HEK293 (cell line): Measurements from ENCODE around the gene AMN.

ENCODE experiments used
- CTCF ChIA-PET: fragments of 350-600 bp; formaldehyde crosslinking; extraction: SDS; loops from one replicate; lab custom pipeline; 2021; ENCODE audit warnings: antibody characterized with exemption; lab: Yijun Ruan, JAX
- POLR2A ChIA-PET: fragments of 300-600 bp; formaldehyde crosslinking; extraction: SDS; loops from one replicate; lab custom pipeline; 2020; ENCODE audit warnings: antibody characterized with exemption, inconsistent platforms; lab: Yijun Ruan, JAX
- H3K27ac ChIP-seq: fragments of 200-500 bp; sonication (Bioruptor generic); 2 replicates; pipeline ENCODE4 v1.5.1; 2014; ENCODE audit warnings: low read depth, low read length, control low read depth, inconsistent platforms; ENCODE audit errors: extremely low read depth
- H3K36me3 ChIP-seq, 2 experiments: fragments of 200-500 bp in 1 of 2; sonication (Bioruptor generic) in 1 of 2; 1 replicate in 1 of 2; 2 replicates in 1 of 2; pipeline ENCODE4 v1.5.1; 2014 to 2017; ENCODE audit warnings: inconsistent platforms in 2 of 2, low read length in 2 of 2; ENCODE audit not compliant: control insufficient read depth in 2 of 2, insufficient read depth in 1 of 2
- H3K4me1 ChIP-seq: fragments of 200-500 bp; sonication (Bioruptor generic); 2 replicates; pipeline ENCODE4 v1.5.1; 2014; ENCODE audit warnings: mild to moderate bottlenecking, low read length, inconsistent platforms; ENCODE audit not compliant: control insufficient read depth, insufficient read depth
- H3K4me3 ChIP-seq: 2 replicates; pipeline ENCODE4 v1.5.1; 2011; ENCODE audit warnings: low read depth, mild to moderate bottlenecking, control low read depth, low read length, moderate library complexity
- H3K9me3 ChIP-seq: fragments of 200-500 bp; sonication (Bioruptor generic); 2 replicates; pipeline ENCODE4 v1.5.1; 2014; ENCODE audit warnings: low read depth, low read length, inconsistent platforms; ENCODE audit not compliant: control insufficient read depth, insufficient read depth
- TSHZ1 ChIP-seq: fragments of 450-650 bp; formaldehyde crosslinking; IDR thresholded peaks from 2 replicates; pipeline ENCODE4 v1.5.1; 2016; ENCODE audit warnings: missing biosample characterization, missing genetic modification characterization, borderline replicate concordance
- ZBTB10 ChIP-seq: fragments of 450-650 bp; formaldehyde crosslinking; IDR thresholded peaks from 2 replicates; pipeline ENCODE4 v1.5.1; 2016; ENCODE audit warnings: missing biosample characterization, missing genetic modification characterization
- ZFP69B ChIP-seq: fragments of 450-650 bp; formaldehyde crosslinking; IDR thresholded peaks from 2 replicates; pipeline ENCODE4 v1.5.1; 2016; ENCODE audit warnings: missing biosample characterization, missing genetic modification characterization
- ZNF121 ChIP-seq: fragments of 450-650 bp; formaldehyde crosslinking; IDR thresholded peaks from 2 replicates; pipeline ENCODE4 v1.5.1; 2016; ENCODE audit warnings: missing biosample characterization, missing genetic modification characterization
- ZNF184 ChIP-seq: fragments of 450-650 bp; IDR thresholded peaks from 2 replicates; pipeline ENCODE4 v1.5.1; 2018; ENCODE audit warnings: missing biosample characterization, mild to moderate bottlenecking, missing genetic modification characterization
- ZNF214 ChIP-seq: fragments of 450-650 bp; formaldehyde crosslinking; IDR thresholded peaks from 2 replicates; pipeline ENCODE4 v1.5.1; 2017; ENCODE audit warnings: missing biosample characterization, mild to moderate bottlenecking, missing genetic modification characterization, borderline replicate concordance
- ZNF23 ChIP-seq: fragments of 450-650 bp; formaldehyde crosslinking; IDR thresholded peaks from 2 replicates; pipeline ENCODE4 v1.5.1; 2016; ENCODE audit warnings: missing biosample characterization, missing genetic modification characterization, borderline replicate concordance
- ZNF239 ChIP-seq: fragments of 450-650 bp; formaldehyde crosslinking; IDR thresholded peaks from 2 replicates; pipeline ENCODE4 v1.5.1; 2016; ENCODE audit warnings: missing biosample characterization, missing genetic modification characterization
- ZNF433 ChIP-seq: fragments of 450-650 bp; formaldehyde crosslinking; IDR thresholded peaks from 2 replicates; pipeline ENCODE4 v1.5.1; 2016; ENCODE audit warnings: missing biosample characterization, missing genetic modification characterization, low read depth
- ZNF488 ChIP-seq: fragments of 450-650 bp; formaldehyde crosslinking; IDR thresholded peaks from 2 replicates; pipeline ENCODE4 v1.5.1; 2016; ENCODE audit warnings: missing biosample characterization, missing genetic modification characterization
- ZNF530 ChIP-seq: fragments of 450-650 bp; formaldehyde crosslinking; IDR thresholded peaks from 2 replicates; pipeline ENCODE4 v1.5.1; 2016; ENCODE audit warnings: low read depth, missing biosample characterization, missing genetic modification characterization
- ZNF549 ChIP-seq: fragments of 450-650 bp; IDR thresholded peaks from 2 replicates; pipeline ENCODE4 v1.5.1; 2018; ENCODE audit warnings: missing biosample characterization, missing genetic modification characterization, mild to moderate bottlenecking, inconsistent platforms, moderate library complexity
- ZNF560 ChIP-seq: fragments of 450-650 bp; formaldehyde crosslinking; IDR thresholded peaks from 2 replicates; pipeline ENCODE4 v1.5.1; 2017; ENCODE audit warnings: missing biosample characterization, missing genetic modification characterization, borderline replicate concordance
- ZNF571 ChIP-seq: fragments of 450-650 bp; formaldehyde crosslinking; IDR thresholded peaks from 2 replicates; pipeline ENCODE4 v1.5.0; 2017; ENCODE audit warnings: missing biosample characterization, missing genetic modification characterization
- ZNF639 ChIP-seq: fragments of 450-650 bp; formaldehyde crosslinking; IDR thresholded peaks from 2 replicates; pipeline ENCODE4 v1.5.1; 2016; ENCODE audit warnings: missing biosample characterization, missing genetic modification characterization
- ZNF785 ChIP-seq: fragments of 450-650 bp; formaldehyde crosslinking; IDR thresholded peaks from 2 replicates; pipeline ENCODE4 v1.5.1; 2016; ENCODE audit warnings: missing biosample characterization, missing genetic modification characterization
- ZSCAN16 ChIP-seq: fragments of 450-650 bp; formaldehyde crosslinking; IDR thresholded peaks from 2 replicates; pipeline ENCODE4 v1.5.1; 2016; ENCODE audit warnings: missing biosample characterization, missing genetic modification characterization
- ZSCAN23 ChIP-seq: fragments of 450-650 bp; formaldehyde crosslinking; IDR thresholded peaks from 2 replicates; pipeline ENCODE4 v1.5.1; 2016; ENCODE audit warnings: missing biosample characterization, missing genetic modification characterization

The AMN gene

GRCh38 chr14:102935756-102936155, 13.3 kb downstream of the AMN start:
- TF ChIP-seq ZSCAN23 (tag by site-specific recombination) (no peak), ZSCAN16 (tag by site-specific recombination) (no peak), ZNF560 (tag by site-specific recombination) (no peak), ZNF530 (tag by site-specific recombination) (no peak), TSHZ1 (tag by site-specific recombination) (no peak), ZNF239 (tag by site-specific recombination) (no peak), ZFP69B (no peak), ZNF785 (no peak), ZNF488 (tag by site-specific recombination) (no peak), ZNF184 (tag by site-specific recombination) (no peak), ZNF121 (tag by site-specific recombination) (no peak), ZNF549 (tag by site-specific recombination) (no peak), ZBTB10 (tag by site-specific recombination) (no peak)
- no peak overlapping the region for H3K27ac ChIP-seq
- CTCF ChIA-PET = interaction anchor here (0.7 kb wide), 1 partner anchor 240 kb away, joined by 3 read pairs; no protein-coding TSS in a partner anchor

GRCh38 chr14:102937331-102938175, 15.1 kb downstream of the AMN start:
- Histone ChIP-seq H3K9me3 (no peaks in the 10 kb centered on the region), H3K27ac (no peak overlapping the region), H3K36me3 (peaks cover 0 to 71% of the 10 kb centered on the region in 2 experiments; a peak in 2 of 3 replicates), H3K4me3 (no peak overlapping the region)
- POLR2A ChIA-PET = no interaction called here
- TF ChIP-seq ZNF433 (tag by site-specific recombination) (no peak), ZNF639 (tag by site-specific recombination) (no peak), ZNF214 (tag by site-specific recombination) (no peak), ZNF571 (no peak), ZNF23 (no peak)
- TF ChIP-seq, all 188 proteins: peak for 0
- CTCF ChIA-PET = no interaction called here
- no peaks in the 10 kb centered on the region for H3K4me1 ChIP-seq

More at GRCh38 chr14:102935756-102936155, 13.3 kb downstream of the AMN start:
- POLR2A ChIA-PET = no interaction called here
- Histone ChIP-seq H3K4me1 (no peaks in the 10 kb centered on the region), H3K4me3 (no peak overlapping the region), H3K9me3 (no peaks in the 10 kb centered on the region), H3K36me3 (peaks cover 0 to 56% of the 10 kb centered on the region in 2 experiments; a peak in 2 of 3 replicates)
